Measurements from ENCODE around the gene GPD2. TPM values are rescaled to one million over a fixed set of nuclear protein-coding genes. Genes with fewer than 3 reads are reported as not detected.

GPD2 gene
- total and polyA plus RNA-seq, 2 donors (not counting 1 experiment from before 2014, with no cell fraction given): 5.1 to 26.8 TPM

DNA sequence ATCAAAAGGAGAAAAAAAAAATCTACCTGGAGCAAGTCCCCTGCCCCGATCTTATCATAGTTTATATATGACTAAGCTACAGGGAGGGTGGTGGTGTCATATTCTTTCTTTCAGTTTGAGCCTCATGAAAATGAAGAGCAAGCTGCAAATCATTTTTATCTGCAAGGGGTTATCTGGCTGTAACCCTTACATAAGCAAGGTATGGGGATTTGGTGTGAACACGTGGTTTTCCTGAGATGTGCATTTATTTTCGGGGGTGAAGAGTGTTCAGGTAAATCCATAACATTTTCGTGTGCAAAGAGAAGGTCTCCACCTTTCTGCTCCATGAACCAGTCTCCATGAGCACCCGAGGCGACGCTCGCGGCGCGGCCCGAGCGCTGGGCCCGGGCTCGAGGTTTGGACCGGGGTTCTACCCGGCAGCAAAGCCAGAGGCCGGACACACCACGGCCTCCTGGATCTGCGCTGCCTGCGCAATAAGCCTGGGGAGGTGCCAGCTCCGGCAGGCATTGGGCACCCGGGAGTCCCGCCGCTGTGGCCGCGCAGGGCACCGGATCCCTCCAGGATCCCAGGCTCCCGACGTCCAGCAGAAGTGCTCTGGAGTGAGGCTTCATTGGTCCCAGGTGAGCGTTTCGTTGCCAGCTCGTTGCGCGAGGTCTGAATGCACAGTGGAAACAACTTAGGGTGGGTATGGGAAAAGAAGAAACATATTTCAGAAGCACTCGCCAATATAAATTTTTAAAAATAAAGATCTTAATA, 36.1 kb upstream of the GPD2 start:
- H2AFZ ChIP-seq (ENCODE audit: insufficient read depth, low read depth, low read length, poor library complexity, severe bottlenecking): peak overlapping the region; percentile 91
- ATAC-seq (ENCODE audit: low read depth) (peak; percentile 35), DNase-seq (no peak)
- peak overlapping the region; percentile 98 for H3K27ac Mint-ChIP-seq
- ChIA-PET CTCF (interaction anchor here (0.7 to 2.5 kb wide), 10 partner anchors 34 to 189 kb away, joined by 3 to 29 read pairs (median 4); partner anchors contain the start of gene NR4A2), POLR2A (interaction anchor here (0.9 to 2.4 kb wide), 4 partner anchors 36 to 66 kb away, joined by 4 to 20 read pairs (median 12); partner anchors contain the start of genes GPD2 and NR4A2)
- no peaks in the 10 kb centered on the region for H4K20me1 ChIP-seq (ENCODE audit: control insufficient read depth, insufficient read depth, low read length, poor library complexity, severe bottlenecking)
- H3K4me2 ChIP-seq (replicated peaks; ENCODE audit: low read depth, low read length, poor library complexity, severe bottlenecking): peak overlapping the region; percentile 88
- H3K4me1 Mint-ChIP-seq: peaks cover 31% of the 10 kb centered on the region
- no peaks in the 10 kb centered on the region for H3K27me3 ChIP-seq (replicated peaks in 1 of 4; ENCODE audit: control extremely low read depth in 1 of 4, control insufficient read depth in 3 of 4, insufficient read depth in 4 of 4, low read length in 3 of 4)
- peaks cover 10 to 28% of the 10 kb centered on the region in 2 donors for H3K4me1 ChIP-seq (ENCODE audit: control insufficient read depth in 2 of 2, insufficient read depth in 2 of 2, low read length in 2 of 2)
- H3K4me3 Mint-ChIP-seq: peak overlapping the region; percentile 95
- peak overlapping the region; percentile 91 to 98 for H3K27ac ChIP-seq (ENCODE audit: low read length in 2 of 2)
- intact Hi-C loops (cut with micrococcal nuclease): loop anchor here (1.0 kb wide), 3 partner anchors 36 to 68 kb away; partner anchors contain the start of genes GPD2 and NR4A2
- no peaks in the 10 kb centered on the region for H3K79me2 ChIP-seq (ENCODE audit: control insufficient read depth, insufficient read depth, low read length)
- H3K9me3 ChIP-seq (ENCODE audit: control extremely low read depth in 1 of 3, control insufficient read depth in 2 of 3, insufficient read depth in 1 of 3, low read length in 2 of 3): no peaks in the 10 kb centered on the region
- peak overlapping the region; percentile 98 for H3K9ac ChIP-seq (ENCODE audit: low read length)
- WGBS (ENCODE audit: insufficient coverage): under 1% methylated on average over 27 of the region's 36 CpGs
- peak overlapping the region; percentile 61 to 100 (median 76) for H3K4me3 ChIP-seq (ENCODE audit: control extremely low read depth in 1 of 5, extremely low read depth in 1 of 5, insufficient read depth in 1 of 5, low read depth in 2 of 5, low read length in 4 of 5)
- H3K36me3 ChIP-seq (replicated peaks in 1 of 2; ENCODE audit: control extremely low read depth in 1 of 2, control insufficient read depth in 1 of 2, extremely low read depth in 1 of 2, insufficient read depth in 2 of 2, low read length in 1 of 2): no peaks in the 10 kb centered on the region
- H3K9me3 Mint-ChIP-seq (ENCODE audit: insufficient read depth): no peaks in the 10 kb centered on the region
- TF ChIP-seq, protein P1, sequence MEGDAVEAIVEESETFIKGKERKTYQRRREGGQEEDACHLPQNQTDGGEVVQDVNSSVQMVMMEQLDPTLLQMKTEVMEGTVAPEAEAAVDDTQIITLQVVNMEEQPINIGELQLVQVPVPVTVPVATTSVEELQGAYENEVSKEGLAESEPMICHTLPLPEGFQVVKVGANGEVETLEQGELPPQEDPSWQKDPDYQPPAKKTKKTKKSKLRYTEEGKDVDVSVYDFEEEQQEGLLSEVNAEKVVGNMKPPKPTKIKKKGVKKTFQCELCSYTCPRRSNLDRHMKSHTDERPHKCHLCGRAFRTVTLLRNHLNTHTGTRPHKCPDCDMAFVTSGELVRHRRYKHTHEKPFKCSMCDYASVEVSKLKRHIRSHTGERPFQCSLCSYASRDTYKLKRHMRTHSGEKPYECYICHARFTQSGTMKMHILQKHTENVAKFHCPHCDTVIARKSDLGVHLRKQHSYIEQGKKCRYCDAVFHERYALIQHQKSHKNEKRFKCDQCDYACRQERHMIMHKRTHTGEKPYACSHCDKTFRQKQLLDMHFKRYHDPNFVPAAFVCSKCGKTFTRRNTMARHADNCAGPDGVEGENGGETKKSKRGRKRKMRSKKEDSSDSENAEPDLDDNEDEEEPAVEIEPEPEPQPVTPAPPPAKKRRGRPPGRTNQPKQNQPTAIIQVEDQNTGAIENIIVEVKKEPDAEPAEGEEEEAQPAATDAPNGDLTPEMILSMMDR (IDR thresholded peaks at IDR 0.05): no peak
- TF ChIP-seq EZH2 (IDR thresholded peaks at IDR 0.05; ENCODE audit: borderline replicate concordance, insufficient read depth, low read depth, low read length, poor library complexity, severe bottlenecking): no peak
- H3K27me3 Mint-ChIP-seq: peaks cover 6% of the 10 kb centered on the region
